ENCODE measurements around the gene DNAAF3.

Gene DNAAF3

GRCh38 chr19:55137915-55138314 lies 28.5 kb downstream of the DNAAF3 start (continued):
- TF ChIP-seq ZNF274 (IDR thresholded peaks at IDR 0.05; ENCODE audit: low read length) (no peak), ZNF274 (tag by site-specific recombination; IDR thresholded peaks at IDR 0.05; ENCODE audit: borderline replicate concordance) (no peak), PRDM4 (tag by site-specific recombination; IDR thresholded peaks at IDR 0.05) (no peak)

GRCh38 chr19:55136399-55137102 lies 29.9 kb downstream of the DNAAF3 start:
- Histone ChIP-seq H3K4me1 (ENCODE audit: control insufficient read depth, insufficient read depth, low read length) (no peaks in the 10 kb centered on the region), H3K9me3 (ENCODE audit: control insufficient read depth, insufficient read depth, low read depth, low read length) (no peaks in the 10 kb centered on the region), H3K4me3 (ENCODE audit: low read depth, low read length) (no peak overlapping the region), H3K36me3 (ENCODE audit: control insufficient read depth in 2 of 2, insufficient read depth in 1 of 2, low read length in 2 of 2) (no peaks in the 10 kb centered on the region; a peak in 1 of 3 replicates), H3K27ac (ENCODE audit: extremely low read depth, low read depth, low read length) (no peak overlapping the region)
- ChIA-PET POLR2A (no interaction called here), CTCF (interaction anchor here (0.6 to 2.0 kb wide), 18 partner anchors 8 to 658 kb away, joined by 3 to 12 read pairs (median 4); partner anchors contain the start of gene DNAAF3)
- TF ChIP-seq ZFHX2 (tag by site-specific recombination; conservative IDR thresholded peaks at IDR 0.05) (no peak), BCL11A (tag by site-specific recombination; IDR thresholded peaks at IDR 0.05; ENCODE audit: low read depth) (no peak), ZNF184 (tag by site-specific recombination; IDR thresholded peaks at IDR 0.05) (no peak), ZNF24 (tag by site-specific recombination; IDR thresholded peaks at IDR 0.05) (no peak), RBAK (tag by site-specific recombination; IDR thresholded peaks at IDR 0.05) (no peak), ZNF175 (tag by site-specific recombination; IDR thresholded peaks at IDR 0.05) (no peak), ZNF26 (tag by site-specific recombination; IDR thresholded peaks at IDR 0.05) (no peak), ZNF140 (tag by site-specific recombination; IDR thresholded peaks at IDR 0.05) (no peak), ZNF518A (tag by site-specific recombination; conservative IDR thresholded peaks at IDR 0.05; ENCODE audit: low read depth) (no peak), ZNF341 (tag by site-specific recombination; IDR thresholded peaks at IDR 0.05; ENCODE audit: low read depth) (no peak), SETDB1 (IDR thresholded peaks at IDR 0.05; ENCODE audit: insufficient read length, low read length) (no peak), PRDM10 (tag by site-specific recombination; IDR thresholded peaks at IDR 0.05) (no peak), ZSCAN23 (tag by site-specific recombination; IDR thresholded peaks at IDR 0.05) (no peak), YY1 (tag by site-specific recombination; IDR thresholded peaks at IDR 0.05) (no peak), REPIN1 (tag by site-specific recombination; IDR thresholded peaks at IDR 0.05; ENCODE audit: low read depth) (no peak), ZNF274 (IDR thresholded peaks at IDR 0.05; ENCODE audit: low read length) (no peak), ZNF274 (tag by site-specific recombination; IDR thresholded peaks at IDR 0.05; ENCODE audit: borderline replicate concordance) (no peak)

All from HEK293 (cell line).